GM12878 (cell line): Measurements from ENCODE around the gene IFNL2.

Experiments used
- CTCF ChIP-seq, 3 experiments: IDR thresholded peaks in 2 of 3; conservative IDR thresholded peaks in 1 of 3; 2 replicates each; pipeline ENCODE4 v1.5.1; 2011; ENCODE audit warnings: low read depth in 3 of 3, low read length in 3 of 3, mild to moderate bottlenecking in 3 of 3, control low read depth in 2 of 3, moderate library complexity in 2 of 3, inconsistent platforms in 1 of 3, mixed read lengths in 1 of 3; ENCODE audit not compliant: control insufficient read depth in 2 of 3, insufficient read depth in 1 of 3; ENCODE audit errors: extremely low read depth in 1 of 3
- FOXK2 ChIP-seq: fragments of 450-650 bp; IDR thresholded peaks from 2 replicates; pipeline ENCODE4 v1.6.1; 2017; ENCODE audit warnings: mild to moderate bottlenecking, moderate library complexity
- SIN3A ChIP-seq: IDR thresholded peaks from 2 replicates; pipeline ENCODE4 v1.6.1; 2012; ENCODE audit warnings: low read depth, low read length, improper control_type of control experiment

GRCh38 chr19:39275578-39275977, 7.4 kb downstream of the IFNL2 start:
- no peak for TF ChIP-seq CTCF (IDR thresholded peaks at IDR 0.05 in 2 of 3, conservative IDR thresholded peaks at IDR 0.05 in 1 of 3; ENCODE audit: control insufficient read depth in 2 of 3, extremely low read depth in 1 of 3, insufficient read depth in 1 of 3, low read depth in 3 of 3, low read length in 3 of 3)
- TF ChIP-seq FOXK2: no peak
- TF ChIP-seq SIN3A: no peak
